Progenitor cell of endocrine pancreas (in vitro differentiated cells): Measurements from ENCODE around the gene SLC12A6. TPM values are rescaled to one million over a fixed set of nuclear protein-coding genes. Genes with fewer than 3 reads are reported as not detected.
A peak's percentile ranks its signal among the peaks of the same experiment; 100 is the strongest.

Experiments
- DNase-seq: peaks from one replicate; pipeline ENCODE4 v3.0.0; 2021; ENCODE audit warnings: low spot score; ENCODE audit not compliant: unreplicated experiment
- H3K27ac Mint-ChIP-seq: 2 replicates; pipeline ENCODE4 v1.8.0; 2021; ENCODE audit warnings: mild to moderate bottlenecking, moderate library complexity, mixed read lengths
- H3K27me3 Mint-ChIP-seq: 2 replicates; pipeline ENCODE4 v1.8.0; 2021; ENCODE audit warnings: mixed read lengths
- H3K36me3 Mint-ChIP-seq: 2 replicates; pipeline ENCODE4 v1.8.0; 2022; ENCODE audit warnings: mixed read lengths; ENCODE audit not compliant: insufficient read depth
- H3K4me1 Mint-ChIP-seq: 2 replicates; pipeline ENCODE4 v1.8.0; 2021; ENCODE audit warnings: low read depth, mixed read lengths
- H3K4me3 Mint-ChIP-seq: 2 replicates; pipeline ENCODE4 v1.8.0; 2021; ENCODE audit warnings: low read depth, mild to moderate bottlenecking, moderate library complexity, mixed read lengths
- H3K9me3 Mint-ChIP-seq: 2 replicates; pipeline ENCODE4 v1.8.0; 2021; ENCODE audit warnings: low read depth, mixed read lengths
- total RNA-seq: library from RNA; stranded (reverse); gene quantifications from 2 replicates; pipeline ENCODE4 v1.2.1, GENCODE V29; 2021
- TF ChIP-seq, protein P1 (sequence below): fragments of 200-600 bp; sonication (generic); IDR thresholded peaks from one replicate; pipeline ENCODE4 v1.5.0; 2021; ENCODE audit warnings: antibody characterized with exemption, mild to moderate bottlenecking; ENCODE audit not compliant: unreplicated experiment

SLC12A6 gene
- total RNA-seq, 1 donor from 2014 or later = 30.9 TPM

DNA sequence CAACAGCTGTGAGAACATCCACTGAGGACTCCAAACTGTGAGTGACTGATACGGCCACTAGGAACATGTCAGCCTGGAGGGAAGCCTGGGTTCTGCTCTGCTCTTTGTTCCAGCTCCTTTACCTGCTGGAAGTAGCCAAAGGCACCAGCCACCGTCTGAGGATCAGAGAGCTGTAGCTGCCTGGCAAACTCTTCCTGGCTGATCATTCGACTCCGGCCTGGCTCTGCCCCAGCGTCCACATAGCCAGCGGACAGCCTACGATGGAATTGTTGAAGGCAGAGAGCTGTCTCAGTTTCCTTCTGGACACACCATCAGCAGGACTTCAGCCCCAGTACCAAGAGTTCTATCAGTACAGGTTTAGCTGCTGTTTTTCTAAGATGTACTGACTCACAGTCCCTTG lies 23.7 kb upstream of the SLC12A6 start:
- peaks cover 7% of the 10 kb centered on the region for H3K4me1 Mint-ChIP-seq
- H3K4me3 Mint-ChIP-seq = no peak overlapping the region
- H3K27me3 Mint-ChIP-seq = no peaks in the 10 kb centered on the region
- H3K36me3 Mint-ChIP-seq = peaks cover 12% of the 10 kb centered on the region
- H3K27ac Mint-ChIP-seq = no peak overlapping the region
- TF ChIP-seq, protein P1, sequence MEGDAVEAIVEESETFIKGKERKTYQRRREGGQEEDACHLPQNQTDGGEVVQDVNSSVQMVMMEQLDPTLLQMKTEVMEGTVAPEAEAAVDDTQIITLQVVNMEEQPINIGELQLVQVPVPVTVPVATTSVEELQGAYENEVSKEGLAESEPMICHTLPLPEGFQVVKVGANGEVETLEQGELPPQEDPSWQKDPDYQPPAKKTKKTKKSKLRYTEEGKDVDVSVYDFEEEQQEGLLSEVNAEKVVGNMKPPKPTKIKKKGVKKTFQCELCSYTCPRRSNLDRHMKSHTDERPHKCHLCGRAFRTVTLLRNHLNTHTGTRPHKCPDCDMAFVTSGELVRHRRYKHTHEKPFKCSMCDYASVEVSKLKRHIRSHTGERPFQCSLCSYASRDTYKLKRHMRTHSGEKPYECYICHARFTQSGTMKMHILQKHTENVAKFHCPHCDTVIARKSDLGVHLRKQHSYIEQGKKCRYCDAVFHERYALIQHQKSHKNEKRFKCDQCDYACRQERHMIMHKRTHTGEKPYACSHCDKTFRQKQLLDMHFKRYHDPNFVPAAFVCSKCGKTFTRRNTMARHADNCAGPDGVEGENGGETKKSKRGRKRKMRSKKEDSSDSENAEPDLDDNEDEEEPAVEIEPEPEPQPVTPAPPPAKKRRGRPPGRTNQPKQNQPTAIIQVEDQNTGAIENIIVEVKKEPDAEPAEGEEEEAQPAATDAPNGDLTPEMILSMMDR = no peak
- DNase-seq = no peak
- no peaks in the 10 kb centered on the region for H3K9me3 Mint-ChIP-seq

DNA sequence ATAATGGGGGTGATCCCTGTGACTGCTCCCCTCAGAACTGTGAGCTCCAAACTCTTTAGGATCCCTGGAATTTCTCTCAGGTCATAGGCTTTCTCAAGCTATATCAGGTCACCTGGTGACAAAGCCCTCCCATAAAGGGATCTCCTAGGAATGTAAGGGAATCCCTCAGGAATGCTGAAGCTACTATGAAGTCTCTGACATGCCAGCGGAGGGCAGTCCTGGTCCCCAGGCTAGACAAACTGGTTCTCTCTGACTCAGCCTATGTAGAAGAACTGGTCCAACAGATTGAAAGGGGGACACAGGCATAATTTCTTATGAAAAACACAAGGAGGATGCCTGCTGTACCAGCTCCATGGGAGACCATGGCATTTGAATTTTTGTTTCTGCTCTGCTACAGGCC lies 22.7 kb upstream of the SLC12A6 start:
- Mint-ChIP-seq H3K4me3 (no peak overlapping the region), H3K27ac (no peak overlapping the region), H3K36me3 (peaks cover 12% of the 10 kb centered on the region), H3K9me3 (no peaks in the 10 kb centered on the region), H3K4me1 (no peaks in the 10 kb centered on the region), H3K27me3 (no peaks in the 10 kb centered on the region)
- TF ChIP-seq, protein P1 = no peak
- DNase-seq = no peak

DNA sequence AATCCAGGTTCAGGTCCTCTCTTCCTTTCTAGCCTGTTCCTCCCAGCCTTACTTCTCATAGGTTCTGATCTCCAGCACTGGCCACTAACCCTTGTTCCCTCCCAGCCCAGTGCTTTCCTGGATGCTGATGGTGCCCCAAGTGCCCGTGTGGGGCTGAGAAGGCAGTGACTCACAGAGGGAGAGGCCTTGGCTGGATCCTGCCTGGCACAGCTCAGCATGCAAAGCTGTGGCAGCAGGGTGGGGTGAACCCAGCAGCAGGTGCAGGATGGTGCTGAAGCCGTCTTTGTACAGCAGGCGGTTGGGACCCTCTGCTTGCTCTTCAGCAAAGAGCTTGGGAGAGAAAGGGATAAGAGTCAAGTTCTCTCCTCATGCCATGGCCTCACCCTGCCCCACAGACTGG lies 21.8 kb upstream of the SLC12A6 start:
- Mint-ChIP-seq H3K4me1 (no peaks in the 10 kb centered on the region), H3K27me3 (no peaks in the 10 kb centered on the region), H3K36me3 (peaks cover 12% of the 10 kb centered on the region), H3K27ac (no peak overlapping the region), H3K9me3 (no peaks in the 10 kb centered on the region), H3K4me3 (no peak overlapping the region)
- no peak for DNase-seq
- TF ChIP-seq, protein P1 = no peak

DNA sequence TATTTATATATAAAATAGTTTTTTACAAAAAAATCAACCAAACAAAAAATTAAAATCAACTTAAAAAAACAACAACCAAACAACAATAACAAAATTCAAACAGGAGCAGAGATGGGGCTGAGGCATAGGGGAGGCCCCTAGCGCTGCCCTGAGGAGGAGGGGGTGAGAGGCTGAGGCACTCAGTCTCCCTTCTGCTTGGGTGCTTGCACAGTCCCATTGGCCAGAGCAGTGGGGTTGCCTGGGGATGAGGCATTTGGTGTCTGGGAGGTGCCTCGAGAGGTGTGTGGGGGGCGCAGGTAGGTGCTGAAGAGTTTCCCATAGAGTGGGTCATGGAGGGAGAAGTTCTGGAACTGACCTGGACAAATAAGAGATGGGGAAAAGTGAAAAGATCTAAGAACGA lies 21.4 kb upstream of the SLC12A6 start:
- H3K4me3 Mint-ChIP-seq = no peak overlapping the region
- H3K9me3 Mint-ChIP-seq = no peaks in the 10 kb centered on the region
- H3K27me3 Mint-ChIP-seq = no peaks in the 10 kb centered on the region
- no peak for DNase-seq
- peaks cover 12% of the 10 kb centered on the region for H3K36me3 Mint-ChIP-seq
- TF ChIP-seq, protein P1 = no peak
- no peaks in the 10 kb centered on the region for H3K4me1 Mint-ChIP-seq
- no peak overlapping the region for H3K27ac Mint-ChIP-seq

DNA sequence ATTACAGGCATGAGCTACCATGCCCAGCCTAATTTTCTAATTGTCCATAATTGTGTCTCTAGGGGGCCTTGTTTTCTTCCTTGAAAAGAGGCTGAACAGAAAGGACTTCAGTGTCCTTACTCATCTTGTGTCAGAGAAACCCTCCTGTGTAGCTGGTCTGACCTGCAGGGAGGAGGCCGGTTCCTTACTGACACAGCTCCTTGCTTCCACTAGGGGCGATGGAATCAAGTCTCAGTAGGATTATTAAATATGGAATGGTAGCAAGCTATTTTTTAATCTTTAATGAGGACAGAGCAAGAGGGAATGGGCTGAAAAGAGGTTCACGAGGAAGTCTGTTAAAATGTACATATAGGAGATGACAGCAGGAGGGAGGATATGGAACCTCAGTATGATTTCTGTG lies 20.8 kb upstream of the SLC12A6 start:
- H3K4me1 Mint-ChIP-seq = peaks cover 3% of the 10 kb centered on the region

More for the DNA sequence above, 20.8 kb upstream of the SLC12A6 start:
- Mint-ChIP-seq H3K9me3 (no peaks in the 10 kb centered on the region), H3K4me3 (no peak overlapping the region), H3K27me3 (no peaks in the 10 kb centered on the region), H3K27ac (no peak overlapping the region), H3K36me3 (peaks cover 12% of the 10 kb centered on the region)
- DNase-seq = no peak
- TF ChIP-seq, protein P1 = peak; percentile 23
